NCI-H2107 (cell line): Measurements from ENCODE around the gene SARS1.
"Not testable (repeated sequence)": the region's sequence is repeated elsewhere in the genome, so short reads cannot be mapped to it uniquely, and the experiment has no call there.

Experiments
- DNase-seq: peaks from one replicate; lab custom pipeline; 2025; lab: John Stamatoyannopoulos, UW

Gene SARS1

GRCh38 chr1:109213824-109214693, at the start of gene SARS1:
Gene SARS1, plus strand, starts transcription at chr1:109213918. Its CDS starts 75 bp downstream, at chr1:109213993.
- DNase-seq = peak; percentile 92

- no peak for DNase-seq
Observed at GRCh38 chr1:109164538-109164937, 49.2 kb upstream of the SARS1 start.

- DNase-seq = no peak
Observed at GRCh38 chr1:109167001-109167506, 46.7 kb upstream of the SARS1 start.

- no peak for DNase-seq
Observed at GRCh38 chr1:109170035-109170764, 43.5 kb upstream of the SARS1 start.

- no peak for DNase-seq
Observed at GRCh38 chr1:109171646-109172045, 42.1 kb upstream of the SARS1 start.

GRCh38 chr1:109176349-109176748, 37.4 kb upstream of the SARS1 start:
- not testable (repeated sequence) for DNase-seq

GRCh38 chr1:109180715-109181084, 33.0 kb upstream of the SARS1 start:
- not testable (repeated sequence) for DNase-seq

GRCh38 chr1:109181085-109181806, 32.5 kb upstream of the SARS1 start:
- no peak for DNase-seq

- no peak for DNase-seq
Observed at GRCh38 chr1:109181807-109182163, 31.9 kb upstream of the SARS1 start.

GRCh38 chr1:109183058-109183738, 30.5 kb upstream of the SARS1 start:
- DNase-seq = no peak

GRCh38 chr1:109184687-109185086, 29.0 kb upstream of the SARS1 start:
- DNase-seq = no peak

- no peak for DNase-seq
Observed at GRCh38 chr1:109185357-109185756, 28.4 kb upstream of the SARS1 start.

- DNase-seq = peak; percentile 35
Observed at GRCh38 chr1:109185990-109186732, 27.6 kb upstream of the SARS1 start.

- DNase-seq = no peak
Observed at GRCh38 chr1:109186733-109187086, 27.0 kb upstream of the SARS1 start.

- DNase-seq = no peak
Observed at GRCh38 chr1:109187127-109187526, 26.6 kb upstream of the SARS1 start.

- DNase-seq = no peak
Observed at GRCh38 chr1:109188200-109188599, 25.5 kb upstream of the SARS1 start.

GRCh38 chr1:109188781-109189180, 24.9 kb upstream of the SARS1 start:
- DNase-seq = no peak

GRCh38 chr1:109190189-109190588, 23.5 kb upstream of the SARS1 start:
- DNase-seq = no peak

GRCh38 chr1:109191377-109191776, 22.3 kb upstream of the SARS1 start:
- no peak for DNase-seq

- DNase-seq = no peak
Observed at GRCh38 chr1:109191891-109192290, 21.8 kb upstream of the SARS1 start.

GRCh38 chr1:109192433-109192832, 21.3 kb upstream of the SARS1 start:
- no peak for DNase-seq
